Occipital lobe (tissue), 2 donors: ENCODE data around the gene MGME1. TPM values are rescaled to one million over a fixed set of nuclear protein-coding genes. Genes with fewer than 3 reads are reported as not detected.

Source experiments
- DNase-seq: peaks from one replicate; lab custom pipeline; 2025; lab: John Stamatoyannopoulos, UW
- total RNA-seq: library from RNA; depleted of rRNA; stranded (reverse); fragments of >200 nt; gene quantifications from one replicate; pipeline ENCODE4 v1.2.3, GENCODE V29; 2014

The MGME1 gene
- total RNA-seq, 1 donor from 2014 or later: 8.4 TPM

DNA sequence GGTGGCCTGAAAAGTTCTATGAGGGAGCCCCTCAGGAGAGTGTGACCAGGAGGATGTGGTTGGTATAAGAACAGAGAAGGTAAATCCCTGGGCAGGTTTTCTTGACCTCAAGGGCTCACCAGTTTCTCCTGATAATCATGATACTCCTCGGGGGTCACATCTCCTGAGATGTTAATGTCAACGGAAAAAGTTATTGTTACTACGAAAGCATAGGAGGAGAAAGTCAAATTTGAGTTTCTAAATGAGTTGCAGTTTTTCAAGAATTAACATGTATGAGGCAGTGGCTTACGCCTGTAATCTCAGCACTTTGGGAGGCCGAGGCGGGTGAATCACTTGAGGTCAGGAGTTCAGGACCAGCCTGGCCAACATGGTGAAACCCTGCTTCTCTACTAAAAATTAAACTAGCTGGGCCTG is 23.4 kb downstream of the MGME1 start:
- DNase-seq: no peak

DNA sequence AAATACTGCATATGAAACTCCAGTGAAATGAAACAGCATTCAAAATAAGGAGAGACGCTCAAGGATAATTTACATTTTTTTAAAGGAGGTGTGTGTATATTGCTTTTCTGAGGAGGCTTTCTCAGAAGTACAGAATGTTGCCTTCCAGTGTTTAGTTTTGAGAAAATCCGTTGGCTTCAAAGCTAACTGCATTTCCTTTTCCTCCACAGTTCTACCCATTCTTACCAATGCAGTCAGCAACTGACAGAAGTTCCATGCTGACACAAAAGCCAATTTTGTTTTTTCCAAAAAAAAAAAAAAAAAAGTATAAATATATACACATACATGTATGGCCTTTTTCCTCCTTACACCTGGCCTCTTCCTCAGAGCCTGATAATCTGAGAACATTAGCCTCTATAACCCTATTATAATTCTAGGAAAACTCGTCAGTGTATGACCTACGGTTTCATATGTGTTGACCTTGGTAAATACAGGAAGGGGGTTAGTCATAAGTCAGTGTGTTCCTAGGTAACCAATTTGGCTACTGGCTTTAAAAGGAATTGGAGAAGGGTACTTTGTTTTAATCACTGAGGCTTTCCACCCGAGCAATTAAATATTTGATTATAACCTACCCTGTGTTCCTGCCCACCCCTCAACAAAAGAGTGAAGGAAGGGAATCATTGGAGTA is 24.2 kb downstream of the MGME1 start:
- no peak for DNase-seq

DNA sequence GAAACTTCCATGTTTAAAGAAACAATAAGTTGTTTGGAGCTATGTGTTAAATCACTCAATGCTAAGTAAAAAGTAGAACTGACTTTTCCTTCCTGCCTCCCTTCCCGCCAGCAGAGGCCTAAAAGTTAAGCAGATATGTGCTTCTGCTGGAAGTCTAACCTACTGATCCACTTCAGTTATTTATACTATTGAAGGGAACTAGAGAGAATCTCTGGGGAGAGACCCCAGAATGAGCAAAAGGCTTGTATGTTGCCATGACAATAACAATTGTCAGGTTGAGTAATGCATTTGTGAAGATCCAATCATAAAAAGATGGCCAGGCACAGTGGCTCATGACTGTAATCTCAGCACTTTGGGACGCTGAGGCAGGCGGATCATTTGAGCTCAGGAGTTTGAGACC is 24.7 kb downstream of the MGME1 start:
- DNase-seq: no peak

DNA sequence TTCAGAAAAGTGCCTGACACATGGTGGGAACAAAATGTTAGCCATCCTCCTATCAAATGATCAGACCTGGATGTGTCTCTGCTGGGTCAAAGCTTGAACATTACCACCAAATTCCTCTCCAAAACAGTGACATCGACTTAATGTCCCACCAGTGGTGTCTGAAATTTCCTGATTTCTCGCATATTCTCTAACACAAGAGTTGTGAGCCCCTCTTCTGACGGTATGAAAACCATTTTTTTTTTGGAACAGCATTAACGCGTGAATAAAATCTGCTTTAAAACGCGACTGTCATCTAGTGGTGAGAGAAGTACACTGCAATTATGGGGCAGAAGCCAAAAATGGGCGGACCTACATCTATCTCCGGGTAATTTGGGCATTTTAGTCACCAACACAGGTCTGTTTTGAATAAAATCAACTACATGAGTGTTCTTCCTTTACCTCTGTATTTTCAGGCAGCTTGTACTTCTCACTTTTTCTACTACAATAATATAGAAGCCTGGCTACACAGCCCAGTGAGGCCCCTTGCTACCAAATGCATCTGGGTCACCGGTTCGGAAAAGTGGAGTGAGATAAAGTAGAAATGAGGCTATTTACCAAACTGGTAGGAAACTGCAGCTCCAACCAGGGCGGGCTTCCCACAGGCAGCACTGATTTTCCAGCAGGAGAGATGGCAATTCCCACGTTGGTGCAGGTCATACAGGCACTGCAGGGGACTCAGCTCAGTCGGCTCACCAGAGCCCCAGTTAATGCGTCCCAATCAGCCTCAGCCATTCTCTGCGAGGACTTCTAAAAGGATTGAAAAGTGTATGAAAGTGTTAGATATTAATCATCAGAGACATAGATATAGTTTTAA is 27.4 kb downstream of the MGME1 start:
- peak; percentile 7 for DNase-seq

DNA sequence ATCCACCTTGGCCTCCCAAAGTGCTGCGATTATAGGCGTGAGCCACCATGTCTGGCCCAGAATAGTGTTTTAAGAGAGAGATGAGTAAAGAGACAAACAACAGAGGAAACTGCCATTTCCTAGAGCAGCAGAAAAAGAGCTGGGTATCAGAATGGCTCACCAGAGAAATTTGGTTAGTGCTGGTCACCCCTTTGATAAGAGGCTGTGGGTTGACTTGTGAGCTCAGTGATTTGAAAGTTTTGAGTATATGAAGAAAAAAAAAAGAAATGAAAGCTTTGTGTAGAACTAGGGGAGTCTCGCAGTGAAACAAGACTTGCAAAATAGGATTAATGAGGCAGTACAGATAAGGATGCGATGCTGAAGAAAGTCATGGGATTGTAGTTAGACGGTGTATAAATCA is 29.6 kb downstream of the MGME1 start:
- no peak for DNase-seq

DNA sequence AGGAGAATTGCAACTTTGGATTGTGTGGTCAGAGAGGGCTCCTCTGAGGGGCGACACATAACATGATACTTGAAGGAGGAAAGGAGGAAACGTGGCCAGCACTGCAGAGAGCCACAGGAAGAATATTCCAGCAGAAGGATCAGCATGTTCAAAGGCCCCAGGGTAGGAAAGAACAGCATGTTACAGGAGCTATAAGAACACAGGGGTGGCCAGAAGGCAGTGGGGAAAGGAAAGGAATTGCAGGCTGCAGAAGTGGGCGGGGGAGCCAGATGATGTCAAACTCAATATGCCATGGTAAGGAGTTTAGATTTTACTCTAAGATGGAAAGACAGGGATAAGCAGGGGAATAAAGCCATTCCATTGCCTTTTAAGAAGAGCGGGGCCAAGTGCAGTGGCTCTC is 30.7 kb downstream of the MGME1 start:
- DNase-seq: peak; percentile 1

DNA sequence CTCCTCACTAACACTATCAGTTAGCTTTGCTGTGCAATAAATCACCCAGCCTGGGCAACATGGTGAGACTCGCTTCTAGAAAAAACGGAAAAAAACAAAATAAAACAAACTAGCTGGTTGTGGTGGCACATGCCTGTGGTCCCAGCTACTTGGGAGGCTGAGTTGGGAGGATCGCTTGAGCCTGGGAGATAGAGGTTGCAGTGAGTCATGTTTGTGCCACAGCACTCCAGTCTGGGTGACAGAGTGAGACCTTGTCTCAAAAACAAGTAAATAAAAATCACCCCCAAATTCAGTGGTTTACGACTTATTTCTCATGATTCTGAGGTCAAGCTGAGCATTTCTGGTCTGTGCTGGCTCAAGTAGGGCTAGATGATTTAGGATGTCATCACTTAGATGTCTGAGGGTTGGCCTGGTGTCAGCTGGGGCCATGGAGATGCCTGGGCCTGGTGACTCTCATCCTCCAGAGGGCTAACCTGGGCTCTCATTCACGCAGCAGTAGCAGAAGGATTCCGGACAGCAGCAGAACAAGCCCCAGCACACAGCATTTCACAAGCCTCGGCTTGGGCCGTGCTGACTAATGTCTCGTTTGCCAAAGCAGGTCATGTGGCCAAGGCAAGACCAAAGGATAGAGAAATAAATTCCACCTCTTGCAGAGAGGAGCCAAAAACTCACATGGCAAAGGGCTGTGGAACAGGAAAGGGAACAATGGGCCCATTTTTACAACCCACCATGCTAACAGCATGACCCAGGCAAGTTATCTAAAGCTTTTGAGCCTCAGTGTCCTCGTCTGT is 32.5 kb downstream of the MGME1 start:
- peak; percentile 12 for DNase-seq

DNA sequence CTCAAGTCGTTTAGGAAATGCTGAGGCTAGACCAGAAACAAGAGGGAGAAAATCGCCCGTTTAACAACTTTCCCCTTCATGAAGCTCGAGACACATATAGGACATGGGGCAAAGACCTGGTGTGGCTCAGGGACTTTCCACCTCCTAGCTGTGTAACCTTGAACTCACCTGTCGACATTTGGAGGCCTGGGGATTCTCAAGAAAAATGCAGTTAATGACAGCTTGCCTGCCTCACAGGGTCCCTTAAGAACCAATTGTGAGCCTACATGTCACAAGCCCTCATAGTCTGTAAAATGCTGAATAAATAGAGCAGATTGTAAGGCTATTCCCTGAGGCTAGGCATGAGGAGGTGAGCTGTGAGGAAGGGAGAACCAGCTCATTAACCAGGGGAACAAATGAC is 35.1 kb downstream of the MGME1 start:
- DNase-seq: no peak

DNA sequence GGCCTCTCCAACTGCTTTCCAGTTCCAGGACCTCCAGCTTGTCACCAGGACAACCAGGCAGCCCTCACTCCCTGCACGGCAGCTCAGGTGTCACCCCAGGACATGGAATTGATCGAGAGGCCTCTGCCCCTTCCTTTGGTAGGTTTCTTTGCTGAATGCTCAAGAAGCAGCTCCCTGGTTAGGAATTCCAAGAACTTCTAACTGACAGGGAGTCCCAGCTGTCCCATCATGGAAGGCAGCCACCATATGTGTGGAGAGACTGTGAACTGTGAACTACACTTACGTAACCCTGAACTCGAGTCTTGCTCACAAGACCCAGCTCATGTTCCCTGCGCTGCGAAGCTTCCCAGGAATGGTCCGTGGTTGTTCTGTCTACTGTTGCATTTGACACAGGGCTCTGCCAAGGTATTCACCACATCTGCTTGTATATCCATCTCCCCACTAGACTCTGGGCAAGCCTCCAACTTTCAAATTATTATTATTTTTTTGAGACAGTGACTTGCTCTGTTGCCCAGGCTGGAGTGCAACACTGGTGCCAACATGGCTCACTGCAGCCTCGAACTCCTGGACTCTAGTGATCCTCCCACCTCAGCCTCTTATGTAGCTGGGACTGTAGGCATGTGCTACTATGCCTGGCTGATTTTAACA is 35.7 kb downstream of the MGME1 start:
- DNase-seq: no peak

DNA sequence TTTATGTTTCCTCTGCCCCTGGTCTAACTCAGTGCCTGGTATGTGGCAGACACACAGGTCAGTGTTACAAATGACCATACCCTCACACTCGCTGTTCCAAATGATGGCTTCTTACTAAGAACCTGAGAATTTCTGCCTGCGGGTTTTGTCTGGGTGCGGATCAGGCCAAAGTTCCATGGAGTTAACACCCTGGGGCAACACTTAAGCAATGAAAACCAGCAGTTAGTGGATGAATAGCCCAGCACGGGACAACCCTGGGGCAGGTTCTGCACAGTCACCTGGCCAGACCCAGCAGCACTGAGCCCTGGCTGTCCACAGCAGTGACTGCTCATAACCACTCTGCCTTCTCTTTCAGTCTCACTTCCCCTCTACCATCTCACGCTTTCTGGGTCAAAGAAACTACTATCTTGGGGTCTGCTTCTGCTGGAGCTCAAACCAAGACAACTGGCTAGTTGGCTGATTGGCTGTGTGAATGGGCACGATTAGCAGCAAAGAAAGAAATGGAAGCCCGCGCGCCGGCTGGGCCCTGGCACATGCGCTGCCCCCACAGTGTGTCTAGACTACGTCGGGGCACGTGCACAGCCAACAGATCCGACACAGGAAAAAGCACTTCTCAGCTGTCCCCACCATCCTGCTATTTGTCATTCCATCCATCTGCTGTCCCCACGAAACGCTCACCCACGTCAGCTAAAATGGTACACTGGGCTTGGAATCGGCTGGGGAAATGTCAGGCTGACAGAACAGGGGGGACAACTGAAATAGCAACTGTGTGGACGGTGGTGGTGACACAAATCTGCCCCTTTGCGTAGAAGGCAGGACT is 36.6 kb downstream of the MGME1 start:
- DNase-seq: peak; percentile 13

DNA sequence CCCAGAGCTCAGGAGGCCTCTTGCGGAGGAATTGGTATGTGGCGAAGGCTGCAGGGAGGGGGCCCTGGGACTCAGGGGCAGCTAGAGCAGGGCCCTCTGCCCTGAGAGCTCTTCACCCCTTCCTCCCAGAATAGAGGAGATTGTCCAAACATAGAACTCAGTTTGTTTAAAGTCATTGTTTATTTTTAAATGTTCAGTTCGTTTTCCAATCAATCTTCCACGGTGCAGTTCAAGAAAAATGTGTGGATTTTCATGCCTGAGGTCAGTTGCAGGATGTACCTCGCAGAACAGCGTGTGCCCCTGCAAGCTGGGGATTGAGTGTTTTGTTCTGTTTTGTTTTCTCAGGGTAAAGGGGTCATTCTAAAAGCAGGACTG is 37.2 kb downstream of the MGME1 start:
- DNase-seq: no peak

DNA sequence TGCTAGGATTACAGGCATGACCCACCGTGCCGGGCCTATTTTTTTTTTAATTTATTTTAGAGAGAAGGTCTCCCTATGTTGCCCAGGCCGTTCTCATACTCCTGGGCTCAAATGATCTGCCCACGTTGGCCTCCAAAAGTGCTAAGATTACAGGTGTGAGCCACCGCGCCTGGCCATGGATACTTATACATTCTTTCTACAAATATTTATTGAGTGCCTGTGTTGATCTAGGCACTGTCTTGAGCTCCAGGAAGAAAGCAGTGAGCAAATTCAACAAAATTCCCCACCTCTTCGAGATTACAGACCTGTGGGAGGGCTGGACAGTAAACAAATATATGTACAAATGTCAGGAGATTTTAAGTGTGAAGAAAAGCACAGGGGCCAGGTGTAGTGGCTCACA is 37.9 kb downstream of the MGME1 start:
- no peak for DNase-seq

DNA sequence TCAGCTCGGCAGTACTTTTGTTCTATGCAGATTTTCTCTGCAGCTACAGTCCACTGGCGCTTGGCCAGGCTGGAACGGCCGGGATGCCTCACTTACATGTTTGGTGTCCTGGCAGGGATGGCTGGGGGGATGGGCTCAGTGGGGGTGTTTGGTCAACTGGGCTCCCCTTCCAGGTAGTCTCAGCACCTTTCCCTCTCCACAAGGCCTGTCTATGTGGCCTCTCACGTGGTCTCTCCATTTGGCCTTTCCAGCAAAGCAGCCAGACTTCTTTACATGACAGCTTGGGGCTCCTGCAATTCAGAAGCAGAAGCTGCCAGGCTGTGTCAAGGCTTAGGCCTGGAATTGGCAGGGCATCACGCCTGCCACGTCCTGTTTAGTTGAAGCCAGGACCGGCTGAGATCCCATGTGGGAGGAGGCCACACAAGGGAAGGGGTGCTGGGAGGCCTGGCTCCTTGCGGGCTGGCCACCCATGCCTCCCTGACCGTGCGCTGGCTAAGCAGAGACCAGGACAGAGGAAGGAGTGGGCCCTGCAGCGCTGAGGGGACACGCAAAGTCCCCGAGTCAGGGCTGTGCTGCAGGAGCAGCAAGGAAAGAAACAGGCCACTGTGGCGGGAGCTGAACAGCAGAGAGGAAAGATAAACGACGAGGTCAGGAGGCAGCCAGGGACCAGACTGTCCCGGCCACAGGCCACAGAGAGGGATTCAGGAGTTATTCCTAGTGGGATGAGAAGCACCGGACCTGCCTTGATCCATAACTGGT is 38.9 kb downstream of the MGME1 start:
- DNase-seq: peak; percentile 21

DNA sequence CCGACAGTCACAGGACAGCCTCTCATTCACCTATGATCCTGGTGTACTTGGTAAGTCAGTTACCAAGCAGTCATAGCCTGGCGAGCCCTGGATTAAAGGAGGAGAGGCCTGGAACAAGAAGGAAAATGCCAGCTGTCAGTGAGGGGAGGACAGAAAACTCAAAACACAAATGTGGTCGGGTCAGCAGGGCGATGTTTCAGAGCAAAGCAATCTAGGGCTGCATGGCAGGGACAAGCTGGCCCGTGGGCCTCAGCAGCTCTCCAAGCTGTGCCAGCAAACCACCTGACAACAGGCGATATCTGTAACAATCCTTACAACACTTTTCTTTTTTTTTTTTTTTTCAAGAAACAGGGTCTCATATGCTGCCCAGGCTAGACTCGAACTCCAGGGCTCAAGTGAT is 40.3 kb downstream of the MGME1 start:
- DNase-seq: no peak

DNA sequence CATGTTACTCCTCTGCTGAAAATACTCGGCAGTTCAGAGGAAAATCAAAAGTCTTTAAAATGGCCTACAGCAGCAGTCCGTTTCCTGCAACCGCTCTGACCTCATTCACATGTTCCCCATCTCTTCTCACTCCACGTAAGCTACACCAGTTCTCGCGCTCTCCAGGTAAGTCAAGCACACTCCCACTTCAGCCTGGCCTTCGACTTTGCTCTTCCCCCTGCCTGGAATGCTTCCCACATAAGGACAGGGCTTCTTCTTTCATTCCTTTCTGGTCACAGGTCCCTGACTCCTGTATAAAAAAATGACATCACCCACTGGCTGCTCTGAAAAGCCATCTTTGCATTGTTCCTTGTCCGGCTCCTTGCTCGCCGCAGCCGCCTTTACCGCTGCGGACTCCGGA is 42.7 kb downstream of the MGME1 start:
- no peak for DNase-seq

DNA sequence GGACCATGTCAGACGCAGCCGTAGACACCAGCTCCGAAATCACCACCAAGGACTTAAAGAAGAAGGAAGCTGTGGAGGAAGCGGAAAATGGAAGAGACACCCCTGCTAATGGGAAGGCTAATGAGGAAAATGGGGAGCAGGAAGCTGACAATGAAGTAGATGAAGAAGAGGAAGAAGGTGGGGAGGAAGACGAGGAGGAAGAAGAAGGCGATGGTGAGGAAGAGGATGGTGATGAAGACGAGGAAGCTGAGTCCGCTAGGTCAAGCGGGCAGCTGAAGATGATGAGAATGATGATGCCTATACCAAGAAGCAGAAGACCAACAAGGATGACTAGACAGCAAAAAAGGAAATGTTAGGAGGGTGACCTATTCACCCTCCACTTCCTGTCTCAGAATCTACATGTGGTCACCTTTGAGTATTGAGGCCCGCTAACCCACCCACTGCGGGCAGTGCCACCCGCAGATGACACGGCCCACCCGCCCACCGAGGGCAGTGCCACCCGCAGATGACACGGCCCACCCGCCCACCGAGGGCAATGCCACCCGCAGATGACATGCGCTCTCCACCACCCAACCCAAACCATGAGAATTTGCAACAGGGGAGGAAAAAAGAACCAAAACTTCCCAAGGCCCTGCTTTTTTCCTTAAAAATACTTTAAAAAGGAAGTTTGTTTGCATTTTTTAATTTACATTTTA is 43.3 kb downstream of the MGME1 start:
- no peak for DNase-seq

DNA sequence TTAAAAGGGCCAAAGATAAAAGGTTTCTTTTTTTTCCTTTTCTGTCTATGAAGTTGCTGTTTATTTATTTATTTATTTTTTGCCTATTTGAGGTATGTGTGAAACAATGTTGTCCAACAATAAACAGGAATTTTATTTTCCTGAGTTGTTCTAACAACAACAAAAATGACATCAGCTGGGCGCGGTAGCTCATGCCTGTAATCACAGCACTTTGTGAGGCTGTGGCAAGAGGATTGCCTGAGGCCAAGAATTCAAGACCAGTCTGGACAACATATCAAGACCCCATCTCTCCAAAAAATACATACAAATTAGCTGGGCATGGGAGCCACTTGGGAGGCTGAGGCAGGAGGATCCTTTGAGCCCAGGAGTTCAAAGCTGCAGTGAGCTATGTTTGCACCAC is 44.1 kb downstream of the MGME1 start:
- no peak for DNase-seq

DNA sequence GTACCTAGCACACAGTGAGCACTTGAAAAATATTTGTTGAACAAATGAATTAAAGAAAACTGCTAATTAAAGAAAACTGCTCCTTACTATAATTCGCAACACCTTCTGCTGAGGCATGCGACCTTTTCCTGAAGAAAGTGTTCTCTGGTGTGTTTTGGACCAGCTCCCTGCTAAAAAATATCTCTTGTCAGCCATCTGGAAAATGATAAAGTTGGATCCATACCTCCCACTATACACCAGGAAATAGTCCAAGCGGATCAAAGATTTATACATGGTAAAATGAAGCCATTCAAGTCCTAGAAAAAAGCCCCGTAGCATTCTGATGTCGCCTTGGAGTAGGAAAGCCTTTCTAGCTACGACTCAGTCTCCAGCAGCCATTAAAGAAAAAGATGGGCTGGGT is 45.6 kb downstream of the MGME1 start:
- DNase-seq: no peak

DNA sequence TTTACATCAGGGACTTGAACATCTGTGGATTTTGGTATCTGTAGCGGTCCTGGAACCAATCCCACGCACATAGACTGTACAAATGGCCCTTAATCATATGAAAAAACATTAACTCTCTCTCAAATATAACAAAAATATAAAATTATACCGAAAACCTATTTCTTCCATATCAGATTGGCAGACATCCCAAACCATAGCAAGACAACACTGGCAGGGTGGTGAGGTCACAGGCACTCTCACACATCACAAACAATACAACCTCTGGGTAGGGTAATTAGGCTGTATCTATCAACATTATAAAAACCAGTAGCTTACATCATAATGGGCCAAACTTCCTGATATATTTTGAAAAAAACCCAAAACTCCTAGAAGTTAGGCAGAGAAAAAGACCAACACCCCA is 48.0 kb downstream of the MGME1 start:
- DNase-seq: no peak

DNA sequence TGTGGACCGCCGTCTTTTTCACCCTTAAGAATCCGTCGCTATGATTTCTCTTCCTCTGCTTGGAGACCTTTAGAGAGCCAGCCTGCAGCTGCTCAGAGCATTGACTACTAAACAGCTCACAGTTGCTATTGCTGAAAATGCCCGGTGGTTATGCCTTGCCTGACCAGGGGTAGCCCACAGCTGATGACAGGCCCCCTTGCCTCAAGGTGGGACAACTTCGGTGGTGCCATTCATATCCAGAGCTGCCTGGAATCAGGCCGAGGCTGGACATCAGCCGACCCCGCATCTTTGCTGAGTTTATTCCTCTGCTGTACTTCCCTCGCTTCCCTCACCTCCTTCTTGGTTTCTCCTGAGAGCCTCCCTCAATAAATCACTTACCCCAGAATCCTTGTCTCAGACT is 49.3 kb downstream of the MGME1 start:
- DNase-seq: no peak
